H1 (cell line): ENCODE data around the gene NR3C2. TPM values are rescaled to one million over a fixed set of nuclear protein-coding genes. Genes with fewer than 3 reads are reported as not detected.

Source experiments
- CHD1 ChIP-seq: IDR thresholded peaks from 2 replicates; pipeline ENCODE4 v1.6.1; 2012; ENCODE audit warnings: low read depth, low read length, improper control_type of control experiment
- EZH2 ChIP-seq: fragments of 200-600 bp; sonication (generic); IDR thresholded peaks from 2 replicates; pipeline ENCODE4 v1.7.1; 2012; ENCODE audit warnings: low read depth, mild to moderate bottlenecking, moderate library complexity, low read length, inconsistent platforms; ENCODE audit not compliant: severe bottlenecking
- TAF7 ChIP-seq: optimal IDR thresholded peaks from 2 replicates; pipeline ENCODE3; 2011; ENCODE audit warnings: low read depth, mild to moderate bottlenecking, inconsistent platforms, low read length, moderate library complexity, borderline replicate concordance
- polyA plus RNA-seq, 7 experiments: library from polyadenylated mRNA; depleted of rRNA in 3 of 7; stranded (reverse) in 5 of 7; unstranded in 2 of 7; fragments of >200 nt in 5 of 7; fragments of 200-250 nt in 2 of 7; gene quantifications; 1 replicate in 5 of 7; 2 replicates in 1 of 7; 4 replicates in 1 of 7; pipeline versions ENCODE4 v1.2.1 to v1.2.3, GENCODE V29; 2011 to 2013; ENCODE audit warnings: missing spikeins in 2 of 7, mixed read lengths in 2 of 7
- total RNA-seq: library from RNA; stranded (reverse); fragmentation: NEBNext Ultra II Directional; extraction: Animal tissue kit (Norgen Biotek cat#: 25700); gene quantifications from 2 replicates; pipeline ENCODE4 v1.2.1, GENCODE V29; 2021

The NR3C2 gene
- total and polyA plus RNA-seq, 2 of the 8 experiments (the other 6 are each of a cell fraction or from before 2014, with no cell fraction given), result 0.80 to 3.9 TPM

DNA sequence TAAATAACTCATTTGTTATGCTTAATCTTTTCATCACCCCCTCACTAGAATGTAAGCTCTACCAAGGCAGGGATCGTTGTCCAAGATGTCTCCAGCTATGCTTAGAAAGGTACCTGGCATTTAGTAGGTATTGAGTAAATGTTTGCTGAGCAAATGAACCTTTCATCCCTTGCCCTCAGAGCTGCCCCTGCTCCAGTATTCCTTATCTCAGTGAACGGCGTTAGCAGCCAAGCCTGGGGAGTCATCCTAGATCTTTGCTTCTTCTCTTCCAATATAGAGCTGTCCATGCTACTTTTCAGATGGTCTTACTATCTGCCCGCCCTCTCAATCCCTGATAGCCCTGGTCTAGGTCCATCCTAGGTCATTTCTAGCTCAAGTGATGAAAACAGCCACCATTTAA, 188.4 kb downstream of the NR3C2 start (continued):
- TF ChIP-seq EZH2 (no peak), TAF7 (no peak), CHD1 (no peak)
